HEK293 (cell line): Measurements from ENCODE around the gene DIP2A.

ENCODE experiments used
- CTCF ChIA-PET: fragments of 350-600 bp; formaldehyde crosslinking; extraction: SDS; loops from one replicate; lab custom pipeline; 2021; ENCODE audit warnings: antibody characterized with exemption; lab: Yijun Ruan, JAX
- POLR2A ChIA-PET: fragments of 300-600 bp; formaldehyde crosslinking; extraction: SDS; loops from one replicate; lab custom pipeline; 2020; ENCODE audit warnings: antibody characterized with exemption, inconsistent platforms; lab: Yijun Ruan, JAX
- H3K27ac ChIP-seq: fragments of 200-500 bp; sonication (Bioruptor generic); 2 replicates; pipeline ENCODE4 v1.5.1; 2014; ENCODE audit warnings: low read depth, low read length, control low read depth, inconsistent platforms; ENCODE audit errors: extremely low read depth
- H3K36me3 ChIP-seq, 2 experiments: fragments of 200-500 bp in 1 of 2; sonication (Bioruptor generic) in 1 of 2; 1 replicate in 1 of 2; 2 replicates in 1 of 2; pipeline ENCODE4 v1.5.1; 2014 to 2017; ENCODE audit warnings: inconsistent platforms in 2 of 2, low read length in 2 of 2; ENCODE audit not compliant: control insufficient read depth in 2 of 2, insufficient read depth in 1 of 2
- H3K4me1 ChIP-seq: fragments of 200-500 bp; sonication (Bioruptor generic); 2 replicates; pipeline ENCODE4 v1.5.1; 2014; ENCODE audit warnings: mild to moderate bottlenecking, low read length, inconsistent platforms; ENCODE audit not compliant: control insufficient read depth, insufficient read depth
- H3K4me3 ChIP-seq: 2 replicates; pipeline ENCODE4 v1.5.1; 2011; ENCODE audit warnings: low read depth, mild to moderate bottlenecking, control low read depth, low read length, moderate library complexity
- H3K9me3 ChIP-seq: fragments of 200-500 bp; sonication (Bioruptor generic); 2 replicates; pipeline ENCODE4 v1.5.1; 2014; ENCODE audit warnings: low read depth, low read length, inconsistent platforms; ENCODE audit not compliant: control insufficient read depth, insufficient read depth
- CTCF ChIP-seq: fragments of 450-650 bp; formaldehyde crosslinking; IDR thresholded peaks from 2 replicates; pipeline ENCODE4 v1.5.1; 2016; ENCODE audit warnings: missing biosample characterization, missing genetic modification characterization
- GFI1B ChIP-seq: fragments of 450-650 bp; formaldehyde crosslinking; IDR thresholded peaks from 2 replicates; pipeline ENCODE4 v1.5.1; 2016; ENCODE audit warnings: missing biosample characterization, missing genetic modification characterization
- KLF7 ChIP-seq: fragments of 450-650 bp; formaldehyde crosslinking; IDR thresholded peaks from 2 replicates; pipeline ENCODE4 v1.5.1; 2016; ENCODE audit warnings: missing biosample characterization, missing genetic modification characterization, borderline replicate concordance
- OVOL3 ChIP-seq: fragments of 450-650 bp; formaldehyde crosslinking; IDR thresholded peaks from 2 replicates; pipeline ENCODE4 v1.5.1; 2016; ENCODE audit warnings: missing biosample characterization, missing genetic modification characterization
- SP7 ChIP-seq: fragments of 450-650 bp; formaldehyde crosslinking; IDR thresholded peaks from 2 replicates; pipeline ENCODE4 v1.5.1; 2016; ENCODE audit warnings: missing biosample characterization, missing genetic modification characterization
- TRIM28 ChIP-seq: IDR thresholded peaks from 2 replicates; pipeline ENCODE4 v1.6.1; 2011; ENCODE audit warnings: low read length, control low read depth, borderline replicate concordance
- ZNF138 ChIP-seq: fragments of 450-650 bp; formaldehyde crosslinking; IDR thresholded peaks from 2 replicates; pipeline ENCODE4 v1.5.1; 2016; ENCODE audit warnings: missing biosample characterization, missing genetic modification characterization, borderline replicate concordance
- ZNF223 ChIP-seq: fragments of 450-650 bp; formaldehyde crosslinking; IDR thresholded peaks from 2 replicates; pipeline ENCODE4 v1.5.1; 2016; ENCODE audit warnings: missing biosample characterization, missing genetic modification characterization
- ZNF24 ChIP-seq: fragments of 450-650 bp; formaldehyde crosslinking; IDR thresholded peaks from 2 replicates; pipeline ENCODE4 v1.5.1; 2016; ENCODE audit warnings: missing biosample characterization, missing genetic modification characterization
- ZNF426 ChIP-seq: fragments of 450-650 bp; formaldehyde crosslinking; IDR thresholded peaks from 2 replicates; pipeline ENCODE4 v1.5.1; 2017; ENCODE audit warnings: missing biosample characterization, missing genetic modification characterization, mild to moderate bottlenecking, inconsistent platforms, moderate library complexity
- ZNF473 ChIP-seq: fragments of 450-650 bp; formaldehyde crosslinking; IDR thresholded peaks from 2 replicates; pipeline ENCODE4 v1.5.1; 2017; ENCODE audit warnings: missing biosample characterization, missing genetic modification characterization
- ZNF544 ChIP-seq: fragments of 450-650 bp; formaldehyde crosslinking; IDR thresholded peaks from 2 replicates; pipeline ENCODE4 v1.5.0; 2017; ENCODE audit warnings: missing biosample characterization, missing genetic modification characterization
- ZNF664 ChIP-seq: fragments of 450-650 bp; formaldehyde crosslinking; IDR thresholded peaks from 2 replicates; pipeline ENCODE4 v1.5.1; 2016; ENCODE audit warnings: missing biosample characterization, missing genetic modification characterization
- ZNF776 ChIP-seq: fragments of 450-650 bp; formaldehyde crosslinking; IDR thresholded peaks from 2 replicates; pipeline ENCODE4 v1.5.0; 2017; ENCODE audit warnings: missing biosample characterization, missing genetic modification characterization, borderline replicate concordance
- ZNF830 ChIP-seq: fragments of 450-650 bp; IDR thresholded peaks from 2 replicates; pipeline ENCODE4 v1.5.0; 2018; ENCODE audit warnings: missing biosample characterization, missing genetic modification characterization, low read depth, mild to moderate bottlenecking, moderate library complexity
- ZNF843 ChIP-seq: fragments of 450-650 bp; formaldehyde crosslinking; IDR thresholded peaks from 2 replicates; pipeline ENCODE4 v1.5.1; 2016; ENCODE audit warnings: missing biosample characterization, missing genetic modification characterization
- ZSCAN16 ChIP-seq: fragments of 450-650 bp; formaldehyde crosslinking; IDR thresholded peaks from 2 replicates; pipeline ENCODE4 v1.5.1; 2016; ENCODE audit warnings: missing biosample characterization, missing genetic modification characterization
- TF ChIP-seq, protein P1 (sequence below): fragments of 450-650 bp; formaldehyde crosslinking; IDR thresholded peaks from 2 replicates; pipeline ENCODE4 v1.5.1; 2016; ENCODE audit warnings: missing biosample characterization, missing genetic modification characterization, borderline replicate concordance
- TF ChIP-seq, protein P2 (sequence below): fragments of 450-650 bp; formaldehyde crosslinking; IDR thresholded peaks from 2 replicates; pipeline ENCODE4 v1.5.1; 2017; ENCODE audit warnings: missing biosample characterization, missing genetic modification characterization
- TF ChIP-seq, protein P3 (sequence below): fragments of 450-650 bp; formaldehyde crosslinking; IDR thresholded peaks from 2 replicates; pipeline ENCODE4 v1.5.1; 2016; ENCODE audit warnings: missing biosample characterization, missing genetic modification characterization

Gene DIP2A

GRCh38 chr21:46554431-46555224 lies 95.9 kb downstream of the DIP2A start:
- TF ChIP-seq ZNF664 (tag by site-specific recombination) (no peak), ZSCAN16 (tag by site-specific recombination) (no peak), KLF7 (no peak), ZNF24 (tag by site-specific recombination) (no peak), ZNF426 (tag by site-specific recombination) (no peak), ZNF776 (no peak), ZNF544 (tag by site-specific recombination) (no peak), ZNF223 (tag by site-specific recombination) (no peak), ZNF843 (tag by site-specific recombination) (no peak), OVOL3 (tag by site-specific recombination) (no peak), ZNF830 (no peak), ZNF473 (tag by site-specific recombination) (no peak), SP7 (tag by site-specific recombination) (no peak), TRIM28 (no peak), ZNF138 (tag by site-specific recombination) (no peak), GFI1B (tag by site-specific recombination) (no peak)
- TF ChIP-seq, protein P1, sequence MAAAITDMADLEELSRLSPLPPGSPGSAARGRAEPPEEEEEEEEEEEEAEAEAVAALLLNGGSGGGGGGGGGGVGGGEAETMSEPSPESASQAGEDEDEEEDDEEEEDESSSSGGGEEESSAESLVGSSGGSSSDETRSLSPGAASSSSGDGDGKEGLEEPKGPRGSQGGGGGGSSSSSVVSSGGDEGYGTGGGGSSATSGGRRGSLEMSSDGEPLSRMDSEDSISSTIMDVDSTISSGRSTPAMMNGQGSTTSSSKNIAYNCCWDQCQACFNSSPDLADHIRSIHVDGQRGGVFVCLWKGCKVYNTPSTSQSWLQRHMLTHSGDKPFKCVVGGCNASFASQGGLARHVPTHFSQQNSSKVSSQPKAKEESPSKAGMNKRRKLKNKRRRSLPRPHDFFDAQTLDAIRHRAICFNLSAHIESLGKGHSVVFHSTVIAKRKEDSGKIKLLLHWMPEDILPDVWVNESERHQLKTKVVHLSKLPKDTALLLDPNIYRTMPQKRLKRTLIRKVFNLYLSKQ (tag by site-specific recombination) = no peak
- TF ChIP-seq, protein P2, sequence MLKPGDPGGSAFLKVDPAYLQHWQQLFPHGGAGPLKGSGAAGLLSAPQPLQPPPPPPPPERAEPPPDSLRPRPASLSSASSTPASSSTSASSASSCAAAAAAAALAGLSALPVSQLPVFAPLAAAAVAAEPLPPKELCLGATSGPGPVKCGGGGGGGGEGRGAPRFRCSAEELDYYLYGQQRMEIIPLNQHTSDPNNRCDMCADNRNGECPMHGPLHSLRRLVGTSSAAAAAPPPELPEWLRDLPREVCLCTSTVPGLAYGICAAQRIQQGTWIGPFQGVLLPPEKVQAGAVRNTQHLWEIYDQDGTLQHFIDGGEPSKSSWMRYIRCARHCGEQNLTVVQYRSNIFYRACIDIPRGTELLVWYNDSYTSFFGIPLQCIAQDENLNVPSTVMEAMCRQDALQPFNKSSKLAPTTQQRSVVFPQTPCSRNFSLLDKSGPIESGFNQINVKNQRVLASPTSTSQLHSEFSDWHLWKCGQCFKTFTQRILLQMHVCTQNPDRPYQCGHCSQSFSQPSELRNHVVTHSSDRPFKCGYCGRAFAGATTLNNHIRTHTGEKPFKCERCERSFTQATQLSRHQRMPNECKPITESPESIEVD (tag by site-specific recombination) = no peak
- TF ChIP-seq, protein P3, sequence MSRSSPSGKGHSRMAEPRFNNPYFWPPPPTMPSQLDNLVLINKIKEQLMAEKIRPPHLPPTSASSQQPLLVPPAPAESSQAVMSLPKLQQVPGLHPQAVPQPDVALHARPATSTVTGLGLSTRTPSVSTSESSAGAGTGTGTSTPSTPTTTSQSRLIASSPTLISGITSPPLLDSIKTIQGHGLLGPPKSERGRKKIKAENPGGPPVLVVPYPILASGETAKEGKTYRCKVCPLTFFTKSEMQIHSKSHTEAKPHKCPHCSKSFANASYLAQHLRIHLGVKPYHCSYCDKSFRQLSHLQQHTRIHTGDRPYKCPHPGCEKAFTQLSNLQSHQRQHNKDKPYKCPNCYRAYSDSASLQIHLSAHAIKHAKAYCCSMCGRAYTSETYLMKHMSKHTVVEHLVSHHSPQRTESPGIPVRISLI (tag by site-specific recombination) = no peak
- Histone ChIP-seq H3K36me3 (peaks cover 5 to 80% of the 10 kb centered on the region in 2 experiments; a peak in 2 of 3 replicates), H3K9me3 (no peaks in the 10 kb centered on the region), H3K4me1 (no peaks in the 10 kb centered on the region), H3K27ac (no peak overlapping the region), H3K4me3 (no peak overlapping the region)
- CTCF ChIA-PET = no interaction called here
- POLR2A ChIA-PET = interaction anchor here (0.6 kb wide), 2 partner anchors 8 to 188 kb away, joined by 3 to 4 read pairs; no protein-coding TSS in a partner anchor

DNA sequence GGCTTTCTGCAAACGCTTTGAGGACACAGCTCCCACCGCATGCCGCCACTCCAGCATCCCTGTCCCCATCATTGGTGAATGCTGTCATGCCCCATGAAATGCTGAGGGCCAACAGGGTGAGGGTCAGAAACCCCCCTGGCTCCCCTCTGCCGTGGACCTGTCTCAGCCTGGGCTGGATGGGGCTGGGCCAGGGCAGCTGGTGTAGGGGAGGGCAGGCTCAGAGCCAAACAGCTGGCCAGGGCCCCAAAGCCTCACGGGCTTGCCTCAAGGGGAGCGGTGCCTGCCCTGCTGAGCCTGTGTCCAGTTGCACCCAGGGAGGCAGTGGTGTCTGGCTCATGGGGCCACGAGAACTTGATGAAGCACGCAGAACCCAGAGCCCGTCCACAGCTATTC lies 96.5 kb downstream of the DIP2A start:
- no peak for TF ChIP-seq CTCF (tag by site-specific recombination)
- TF ChIP-seq TRIM28 = no peak
- TF ChIP-seq, all 188 proteins: peak for 0
- POLR2A ChIA-PET = interaction anchor here (0.6 kb wide), 1 partner anchor 189 kb away, joined by 3 read pairs; no protein-coding TSS in a partner anchor
- H3K4me3 ChIP-seq = no peak overlapping the region
- H3K9me3 ChIP-seq = no peaks in the 10 kb centered on the region
- H3K4me1 ChIP-seq = no peaks in the 10 kb centered on the region
- CTCF ChIA-PET = no interaction called here
- H3K27ac ChIP-seq = no peak overlapping the region
- H3K36me3 ChIP-seq = peaks cover 5 to 79% of the 10 kb centered on the region in 2 experiments; a peak in 2 of 3 replicates
